Stimulated activated CD4-positive, alpha-beta T cell treated with anti-CD3 and anti-CD28 coated beads, Interleukin-15, amount 100 ng/mL, for 1 hour (primary cell): ENCODE measurements around the gene USP5.

ENCODE experiments used
- DNase-seq, 2 donors: peaks; one replicate each; pipeline ENCODE4 v3.0.0-alpha.2; 2020; ENCODE audit warnings: low read depth in 1 of 2, low spot score in 1 of 2

USP5 gene

GRCh38 chr12:6851921-6852650, at the start of gene USP5:
Gene USP5 (plus strand): TSS chr12:6852150. CDS start chr12:6852180, 30 bp downstream.
- peak; percentile 90 to 96 for DNase-seq

- no peak for DNase-seq
Observed at GRCh38 chr12:6807170-6807569, 44.8 kb upstream of the USP5 start.

GRCh38 chr12:6809056-6809455, 42.9 kb upstream of the USP5 start:
- no peak for DNase-seq

GRCh38 chr12:6810758-6811157, 41.2 kb upstream of the USP5 start:
- no peak for DNase-seq

GRCh38 chr12:6813363-6813762, 38.6 kb upstream of the USP5 start:
- DNase-seq, result no peak

GRCh38 chr12:6816598-6816997, 35.4 kb upstream of the USP5 start:
- no peak for DNase-seq

- no peak for DNase-seq
Observed at GRCh38 chr12:6817098-6817497, 34.9 kb upstream of the USP5 start.

- no peak for DNase-seq
Observed at GRCh38 chr12:6817662-6818157, 34.2 kb upstream of the USP5 start.

GRCh38 chr12:6818222-6818621, 33.7 kb upstream of the USP5 start:
- no peak for DNase-seq

- DNase-seq, result no peak
Observed at GRCh38 chr12:6818645-6819044, 33.3 kb upstream of the USP5 start.

GRCh38 chr12:6819106-6820030, 32.6 kb upstream of the USP5 start:
- no peak for DNase-seq

GRCh38 chr12:6820166-6820565, 31.8 kb upstream of the USP5 start:
- no peak for DNase-seq

- no peak for DNase-seq
Observed at GRCh38 chr12:6821591-6822425, 30.1 kb upstream of the USP5 start, which contains the start of gene GPR162. Gene GPR162 (plus strand): TSS chr12:6821821. CDS start chr12:6823899, 2,078 bp downstream.

- DNase-seq, result no peak
Observed at GRCh38 chr12:6822426-6823135, 29.4 kb upstream of the USP5 start.

- DNase-seq, result no peak
Observed at GRCh38 chr12:6823182-6824084, 28.5 kb upstream of the USP5 start.

GRCh38 chr12:6824085-6824775, 27.7 kb upstream of the USP5 start:
- DNase-seq, result no peak

GRCh38 chr12:6824901-6825381, 27.0 kb upstream of the USP5 start:
- DNase-seq, result no peak

GRCh38 chr12:6825398-6826124, 26.4 kb upstream of the USP5 start:
- peak; percentile 70 to 74 for DNase-seq
